ENCODE data around the gene THYN1.
"Not testable (repeated sequence)": the region's sequence is repeated elsewhere in the genome, so short reads cannot be mapped to it uniquely, and the experiment has no call there.

DNA sequence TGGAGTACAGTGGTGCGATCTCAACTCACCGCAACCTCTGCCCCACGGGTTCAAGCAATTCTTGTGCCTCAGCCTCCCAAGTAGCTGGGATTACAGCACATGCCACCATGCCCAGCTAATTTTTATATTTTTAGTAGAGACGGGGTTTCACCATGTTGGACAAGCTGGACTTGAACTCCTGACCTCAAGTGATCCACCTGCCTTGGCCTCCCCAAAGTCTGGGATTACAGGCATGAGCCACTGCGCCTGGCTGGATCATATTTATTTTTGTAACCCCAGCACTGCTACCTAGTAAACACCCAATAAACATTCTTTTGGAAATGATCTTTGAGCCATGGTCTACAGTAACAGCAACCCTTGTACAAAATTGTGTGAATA is 2.0 kb upstream of the THYN1 start:
- TF ChIP-seq CTCF (IDR thresholded peaks at IDR 0.05); EP300 (IDR thresholded peaks at IDR 0.05; ENCODE audit: low read depth): not testable (repeated sequence)

Data from transverse colon (tissue), 3 donors.